ENCODE results near the gene DHX35.

Gene DHX35, protein sequence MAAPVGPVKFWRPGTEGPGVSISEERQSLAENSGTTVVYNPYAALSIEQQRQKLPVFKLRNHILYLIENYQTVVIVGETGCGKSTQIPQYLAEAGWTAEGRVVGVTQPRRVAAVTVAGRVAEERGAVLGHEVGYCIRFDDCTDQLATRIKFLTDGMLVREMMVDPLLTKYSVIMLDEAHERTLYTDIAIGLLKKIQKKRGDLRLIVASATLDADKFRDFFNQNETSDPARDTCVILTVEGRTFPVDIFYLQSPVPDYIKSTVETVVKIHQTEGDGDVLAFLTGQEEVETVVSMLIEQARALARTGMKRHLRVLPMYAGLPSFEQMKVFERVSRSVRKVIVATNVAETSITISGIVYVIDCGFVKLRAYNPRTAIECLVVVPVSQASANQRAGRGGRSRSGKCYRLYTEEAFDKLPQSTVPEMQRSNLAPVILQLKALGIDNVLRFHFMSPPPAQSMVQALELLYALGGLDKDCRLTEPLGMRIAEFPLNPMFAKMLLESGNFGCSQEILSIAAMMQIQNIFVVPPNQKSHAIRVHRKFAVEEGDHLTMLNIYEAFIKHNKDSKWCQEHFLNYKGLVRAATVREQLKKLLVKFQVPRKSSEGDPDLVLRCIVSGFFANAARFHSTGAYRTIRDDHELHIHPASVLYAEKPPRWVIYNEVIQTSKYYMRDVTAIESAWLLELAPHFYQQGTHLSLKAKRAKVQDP

DNA sequence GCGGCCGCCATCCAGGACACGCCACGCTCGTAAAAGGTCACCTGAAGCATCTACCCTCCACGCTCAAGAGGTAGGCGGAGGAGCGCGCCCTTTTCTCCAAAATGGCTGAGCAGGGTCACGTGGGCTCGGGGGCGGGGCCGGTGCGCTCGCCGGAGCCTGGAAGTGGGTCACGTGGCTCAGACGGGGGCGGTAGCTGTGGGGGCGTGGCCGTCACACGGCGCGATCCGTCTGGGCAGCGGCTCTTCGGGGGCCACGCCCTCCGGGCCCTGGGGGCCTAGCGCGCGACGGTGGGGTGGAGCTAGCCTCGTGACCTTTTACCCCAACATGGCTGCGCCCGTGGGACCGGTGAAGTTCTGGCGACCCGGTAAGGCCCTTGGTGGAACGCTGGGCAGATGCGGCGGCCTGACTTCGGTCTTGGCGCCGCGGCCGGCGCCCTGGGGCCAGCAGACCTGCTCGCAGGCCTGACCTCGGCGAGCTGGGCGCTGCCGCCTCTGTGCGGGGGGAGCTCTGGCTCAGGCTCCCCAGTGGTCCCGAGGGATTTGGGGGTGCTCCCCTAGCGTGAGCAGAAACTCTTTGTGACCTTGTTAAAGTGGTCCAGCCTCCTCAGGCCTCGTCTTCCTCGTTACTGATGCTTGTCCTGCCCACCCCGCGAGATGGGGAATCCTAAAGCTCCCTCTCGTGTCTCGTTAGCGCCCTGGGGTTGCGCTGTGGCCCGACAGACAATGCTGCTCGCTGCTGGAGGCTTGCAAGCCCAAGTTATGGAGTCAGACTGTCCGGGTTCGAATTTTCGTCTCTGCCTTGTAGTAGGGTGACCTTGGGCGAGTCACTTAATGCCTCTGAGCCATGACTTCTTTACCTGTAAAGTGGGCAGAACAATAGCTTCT is at the start of gene DHX35:
DHX35 (plus strand) TSS at position 301 of the 884 bp plus-strand sequence; CDS start at position 325, 24 bp downstream.
- TF ChIP-seq, protein P1, sequence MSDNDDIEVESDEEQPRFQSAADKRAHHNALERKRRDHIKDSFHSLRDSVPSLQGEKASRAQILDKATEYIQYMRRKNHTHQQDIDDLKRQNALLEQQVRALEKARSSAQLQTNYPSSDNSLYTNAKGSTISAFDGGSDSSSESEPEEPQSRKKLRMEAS (IDR thresholded peaks at IDR 0.05; ENCODE audit: low read depth, low read length), result peak; percentile 100
- TF ChIP-seq POLR2A (IDR thresholded peaks at IDR 0.05; ENCODE audit: extremely low read depth, insufficient read length) (peak; percentile 73), MYC (IDR thresholded peaks at IDR 0.05; ENCODE audit: low read depth, low read length) (peak; percentile 97)
- TF ChIP-seq, protein P2, sequence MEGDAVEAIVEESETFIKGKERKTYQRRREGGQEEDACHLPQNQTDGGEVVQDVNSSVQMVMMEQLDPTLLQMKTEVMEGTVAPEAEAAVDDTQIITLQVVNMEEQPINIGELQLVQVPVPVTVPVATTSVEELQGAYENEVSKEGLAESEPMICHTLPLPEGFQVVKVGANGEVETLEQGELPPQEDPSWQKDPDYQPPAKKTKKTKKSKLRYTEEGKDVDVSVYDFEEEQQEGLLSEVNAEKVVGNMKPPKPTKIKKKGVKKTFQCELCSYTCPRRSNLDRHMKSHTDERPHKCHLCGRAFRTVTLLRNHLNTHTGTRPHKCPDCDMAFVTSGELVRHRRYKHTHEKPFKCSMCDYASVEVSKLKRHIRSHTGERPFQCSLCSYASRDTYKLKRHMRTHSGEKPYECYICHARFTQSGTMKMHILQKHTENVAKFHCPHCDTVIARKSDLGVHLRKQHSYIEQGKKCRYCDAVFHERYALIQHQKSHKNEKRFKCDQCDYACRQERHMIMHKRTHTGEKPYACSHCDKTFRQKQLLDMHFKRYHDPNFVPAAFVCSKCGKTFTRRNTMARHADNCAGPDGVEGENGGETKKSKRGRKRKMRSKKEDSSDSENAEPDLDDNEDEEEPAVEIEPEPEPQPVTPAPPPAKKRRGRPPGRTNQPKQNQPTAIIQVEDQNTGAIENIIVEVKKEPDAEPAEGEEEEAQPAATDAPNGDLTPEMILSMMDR (IDR thresholded peaks at IDR 0.05; ENCODE audit: low read depth, low read length), result no peak
- DNase-seq (ENCODE audit: low read depth), result peak; percentile 98
- peak within 1 kb of the TSS; percentile 91 for H3K4me3 ChIP-seq (ENCODE audit: low read depth, low read length)

DNA sequence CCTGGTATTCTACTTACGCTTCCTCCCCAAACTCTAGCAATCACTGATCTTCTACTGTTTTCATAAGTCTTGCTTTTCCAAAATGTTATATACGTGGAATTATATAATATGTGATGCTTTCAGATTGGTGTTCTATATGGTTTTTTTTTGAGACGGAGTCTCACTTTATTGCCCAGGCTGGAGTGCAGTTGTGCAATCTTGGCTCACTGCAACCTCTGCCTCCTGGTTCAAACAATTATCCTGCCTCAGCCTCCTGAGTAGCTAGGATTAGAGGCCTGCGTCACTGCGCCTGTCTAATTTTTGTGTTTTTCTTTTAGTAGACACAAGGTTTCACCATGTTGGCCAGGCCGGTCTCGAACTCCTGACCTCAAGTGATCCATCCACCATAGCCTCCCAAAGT is 46.8 kb upstream of the DHX35 start:
- no peak overlapping the region for H3K4me3 ChIP-seq (ENCODE audit: low read depth, low read length)
- DNase-seq (ENCODE audit: low read depth), result no peak
- TF ChIP-seq MYC (IDR thresholded peaks at IDR 0.05; ENCODE audit: low read depth, low read length) (no peak), POLR2A (IDR thresholded peaks at IDR 0.05; ENCODE audit: extremely low read depth, insufficient read length) (no peak)
- TF ChIP-seq, protein P2 (IDR thresholded peaks at IDR 0.05; ENCODE audit: low read depth, low read length), result no peak
- TF ChIP-seq, protein P1 (IDR thresholded peaks at IDR 0.05; ENCODE audit: low read depth, low read length), result no peak

DNA sequence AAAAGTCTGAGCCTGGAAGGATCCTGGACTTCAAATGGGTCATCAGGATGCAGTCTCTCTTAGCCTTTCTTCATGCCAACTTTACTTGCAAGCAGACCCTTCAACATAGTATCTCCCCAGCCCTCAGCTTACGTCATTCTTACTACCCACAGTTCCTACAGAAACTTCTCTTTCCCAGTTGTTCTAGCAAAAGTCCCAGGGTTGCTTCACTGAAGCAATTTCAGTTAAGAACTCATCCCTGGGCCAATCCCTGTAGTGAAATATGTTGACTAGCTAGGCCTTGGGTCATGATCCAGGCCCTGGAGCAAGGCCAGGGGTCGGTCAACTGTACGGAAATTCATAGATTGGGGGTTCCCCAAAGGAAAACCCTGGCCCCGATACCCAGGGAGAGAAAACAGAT is 44.5 kb upstream of the DHX35 start:
- TF ChIP-seq, protein P1 (IDR thresholded peaks at IDR 0.05; ENCODE audit: low read depth, low read length), result no peak
- TF ChIP-seq MYC (IDR thresholded peaks at IDR 0.05; ENCODE audit: low read depth, low read length) (no peak), POLR2A (IDR thresholded peaks at IDR 0.05; ENCODE audit: extremely low read depth, insufficient read length) (no peak)
- TF ChIP-seq, protein P2 (IDR thresholded peaks at IDR 0.05; ENCODE audit: low read depth, low read length), result no peak
- no peak for DNase-seq (ENCODE audit: low read depth)

DNA sequence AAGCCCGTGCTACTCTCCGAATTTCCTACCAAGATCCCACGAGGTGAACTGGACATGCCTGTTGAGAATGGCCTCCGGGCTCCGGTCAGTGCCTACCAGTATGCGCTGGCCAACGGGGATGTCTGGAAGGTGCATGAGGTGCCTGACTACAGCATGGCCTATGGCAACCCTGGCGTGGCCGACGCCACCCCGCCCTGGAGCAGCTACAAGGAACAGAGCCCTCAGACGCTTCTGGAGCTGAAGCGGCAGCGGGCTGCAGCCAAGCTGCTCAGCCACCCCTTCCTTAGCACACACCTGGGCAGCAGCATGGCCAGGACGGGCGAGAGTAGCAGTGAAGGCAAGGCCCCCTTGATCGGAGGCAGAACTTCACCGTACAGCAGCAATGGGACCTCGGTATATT is 44.0 kb upstream of the DHX35 start:
- TF ChIP-seq, protein P2 (IDR thresholded peaks at IDR 0.05; ENCODE audit: low read depth, low read length), result no peak
- TF ChIP-seq, protein P1 (IDR thresholded peaks at IDR 0.05; ENCODE audit: low read depth, low read length), result no peak
- TF ChIP-seq MYC (IDR thresholded peaks at IDR 0.05; ENCODE audit: low read depth, low read length) (no peak), POLR2A (IDR thresholded peaks at IDR 0.05; ENCODE audit: extremely low read depth, insufficient read length) (no peak)
- DNase-seq (ENCODE audit: low read depth), result no peak
- H3K4me3 ChIP-seq (ENCODE audit: low read depth, low read length), result no peak overlapping the region

More for the DNA sequence above, 44.5 kb upstream of the DHX35 start:
- no peak overlapping the region for H3K4me3 ChIP-seq (ENCODE audit: low read depth, low read length)

DNA sequence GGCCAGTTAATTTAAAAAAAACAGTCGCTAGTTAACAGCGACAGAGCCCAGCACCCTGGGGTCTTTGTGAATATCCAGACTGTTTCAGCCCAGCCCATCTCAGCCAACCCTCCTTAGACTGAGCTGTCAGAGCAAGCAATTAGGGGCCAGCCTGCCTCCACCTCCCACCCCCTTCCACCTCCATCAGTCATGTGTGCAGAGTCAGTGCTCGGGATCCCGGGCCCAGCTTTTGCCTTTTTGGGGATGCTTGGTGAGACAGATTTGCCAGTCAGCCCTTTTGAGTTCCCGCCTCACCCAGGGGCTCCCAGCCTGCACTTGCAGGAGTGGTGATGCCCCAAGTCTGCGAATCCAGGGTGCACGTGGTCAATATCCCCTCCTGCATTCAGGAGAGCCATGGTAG is 42.5 kb upstream of the DHX35 start:
- DNase-seq (ENCODE audit: low read depth), result no peak
- TF ChIP-seq, protein P1 (IDR thresholded peaks at IDR 0.05; ENCODE audit: low read depth, low read length), result no peak
- TF ChIP-seq MYC (IDR thresholded peaks at IDR 0.05; ENCODE audit: low read depth, low read length) (no peak), POLR2A (IDR thresholded peaks at IDR 0.05; ENCODE audit: extremely low read depth, insufficient read length) (no peak)
- TF ChIP-seq, protein P2 (IDR thresholded peaks at IDR 0.05; ENCODE audit: low read depth, low read length), result no peak
- H3K4me3 ChIP-seq (ENCODE audit: low read depth, low read length), result no peak overlapping the region

Measured in NB4 (cell line).